CD4-positive, alpha-beta T cell treated with Interleukin-4 for 1 hour (primary cell): Measurements from ENCODE around the gene GLRX.
"Not testable (repeated sequence)": the region's sequence is repeated elsewhere in the genome, so short reads cannot be mapped to it uniquely, and the experiment has no call there.

Experiments used
- DNase-seq, 2 donors: peaks; one replicate each; pipeline ENCODE4 v3.0.0-alpha.2; 2020 to 2022

The GLRX gene

GRCh38 chr5:95851141-95851540 lies 28.6 kb upstream of the GLRX start:
- not testable (repeated sequence) for DNase-seq

- no peak for DNase-seq
These were observed 27.9 kb upstream of the GLRX start for GRCh38 chr5:95850391-95850894.

GRCh38 chr5:95848701-95849100 lies 26.2 kb upstream of the GLRX start:
- no peak for DNase-seq

- DNase-seq, result no peak
These were observed 24.7 kb upstream of the GLRX start for GRCh38 chr5:95847261-95847592.

- DNase-seq, result peak; percentile 76 to 78
These were observed 24.2 kb upstream of the GLRX start for GRCh38 chr5:95846554-95847260.

GRCh38 chr5:95845391-95845790 lies 22.9 kb upstream of the GLRX start:
- DNase-seq, result no peak

GRCh38 chr5:95843733-95844223 lies 21.3 kb upstream of the GLRX start:
- DNase-seq, result no peak

GRCh38 chr5:95842854-95843544 lies 20.5 kb upstream of the GLRX start:
- peak; percentile 71 to 78 for DNase-seq

GRCh38 chr5:95841914-95842812 lies 19.6 kb upstream of the GLRX start:
- no peak for DNase-seq

- DNase-seq, result no peak
These were observed 18.6 kb upstream of the GLRX start for GRCh38 chr5:95840956-95841705.

- no peak for DNase-seq
These were observed 17.1 kb upstream of the GLRX start for GRCh38 chr5:95839658-95840057.

- DNase-seq, result no peak
These were observed 16.0 kb upstream of the GLRX start for GRCh38 chr5:95838556-95838955.

- no peak for DNase-seq
These were observed 15.5 kb upstream of the GLRX start for GRCh38 chr5:95838001-95838520.

- no peak for DNase-seq
These were observed 15.0 kb upstream of the GLRX start for GRCh38 chr5:95837492-95837891.

- not testable (repeated sequence) for DNase-seq
These were observed 14.4 kb upstream of the GLRX start for GRCh38 chr5:95836971-95837370.

GRCh38 chr5:95836544-95836943 lies 14.0 kb upstream of the GLRX start:
- no peak for DNase-seq

- peak; percentile 22 to 38 for DNase-seq
These were observed 13.3 kb upstream of the GLRX start for GRCh38 chr5:95835682-95836385.

GRCh38 chr5:95832664-95833063 lies 10.1 kb upstream of the GLRX start:
- no peak for DNase-seq

- no peak for DNase-seq
These were observed 7.7 kb upstream of the GLRX start for GRCh38 chr5:95830226-95830625.

GRCh38 chr5:95827892-95828246 lies 5.3 kb upstream of the GLRX start:
- DNase-seq, result no peak
